ENCODE results near the gene PTPRZ1.

GRCh38 chr7:121831351-121831750, 41.6 kb upstream of the PTPRZ1 start:
- TF ChIP-seq CTCF (conservative IDR thresholded peaks at IDR 0.05) = no peak
- TF ChIP-seq EZH2 (IDR thresholded peaks at IDR 0.05; ENCODE audit: low read depth) = no peak
